Measurements from ENCODE around the gene NET1. TPM values are rescaled to one million over a fixed set of nuclear protein-coding genes. Genes with fewer than 3 reads are reported as not detected.

Gene NET1
- total RNA-seq, 1 donor from 2014 or later: 113 TPM

DNA sequence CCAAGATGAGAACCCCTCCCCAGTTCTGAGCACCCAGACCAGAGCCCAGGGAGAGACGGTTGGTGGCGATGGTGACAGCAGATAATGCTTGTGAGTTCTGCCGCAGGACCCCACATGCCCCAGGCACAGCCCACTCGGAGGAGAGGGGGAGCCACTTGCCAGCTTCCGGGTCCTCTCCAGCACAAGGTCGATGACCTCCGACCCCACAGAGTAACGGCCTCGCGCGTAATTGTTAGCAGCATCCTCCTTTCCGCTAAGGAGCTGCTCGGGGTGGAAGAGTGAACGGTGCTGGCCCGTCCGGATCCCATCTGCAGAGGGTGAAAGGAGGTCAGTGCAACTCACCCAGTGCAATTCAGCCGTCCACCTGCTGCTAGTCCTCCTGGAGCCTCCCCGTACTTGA lies 17.2 kb upstream of the NET1 start:
- Histone ChIP-seq H3K4me3 (ENCODE audit: low read depth, low read length) (no peak overlapping the region), H3K27me3 (ENCODE audit: control insufficient read depth, insufficient read depth, low read length) (no peaks in the 10 kb centered on the region), H3K36me3 (ENCODE audit: control insufficient read depth, insufficient read depth, low read length) (no peaks in the 10 kb centered on the region)
- TF ChIP-seq, protein P1, sequence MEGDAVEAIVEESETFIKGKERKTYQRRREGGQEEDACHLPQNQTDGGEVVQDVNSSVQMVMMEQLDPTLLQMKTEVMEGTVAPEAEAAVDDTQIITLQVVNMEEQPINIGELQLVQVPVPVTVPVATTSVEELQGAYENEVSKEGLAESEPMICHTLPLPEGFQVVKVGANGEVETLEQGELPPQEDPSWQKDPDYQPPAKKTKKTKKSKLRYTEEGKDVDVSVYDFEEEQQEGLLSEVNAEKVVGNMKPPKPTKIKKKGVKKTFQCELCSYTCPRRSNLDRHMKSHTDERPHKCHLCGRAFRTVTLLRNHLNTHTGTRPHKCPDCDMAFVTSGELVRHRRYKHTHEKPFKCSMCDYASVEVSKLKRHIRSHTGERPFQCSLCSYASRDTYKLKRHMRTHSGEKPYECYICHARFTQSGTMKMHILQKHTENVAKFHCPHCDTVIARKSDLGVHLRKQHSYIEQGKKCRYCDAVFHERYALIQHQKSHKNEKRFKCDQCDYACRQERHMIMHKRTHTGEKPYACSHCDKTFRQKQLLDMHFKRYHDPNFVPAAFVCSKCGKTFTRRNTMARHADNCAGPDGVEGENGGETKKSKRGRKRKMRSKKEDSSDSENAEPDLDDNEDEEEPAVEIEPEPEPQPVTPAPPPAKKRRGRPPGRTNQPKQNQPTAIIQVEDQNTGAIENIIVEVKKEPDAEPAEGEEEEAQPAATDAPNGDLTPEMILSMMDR (IDR thresholded peaks at IDR 0.05; ENCODE audit: insufficient read depth, low read length, poor library complexity, severe bottlenecking): no peak
- DNase-seq (ENCODE audit: low read depth): no peak

GRCh38 chr10:5396556-5397300 lies 15.6 kb upstream of the NET1 start:
- no peaks in the 10 kb centered on the region for H3K27me3 ChIP-seq (ENCODE audit: control insufficient read depth, insufficient read depth, low read length)
- DNase-seq (ENCODE audit: low read depth): no peak

DNA sequence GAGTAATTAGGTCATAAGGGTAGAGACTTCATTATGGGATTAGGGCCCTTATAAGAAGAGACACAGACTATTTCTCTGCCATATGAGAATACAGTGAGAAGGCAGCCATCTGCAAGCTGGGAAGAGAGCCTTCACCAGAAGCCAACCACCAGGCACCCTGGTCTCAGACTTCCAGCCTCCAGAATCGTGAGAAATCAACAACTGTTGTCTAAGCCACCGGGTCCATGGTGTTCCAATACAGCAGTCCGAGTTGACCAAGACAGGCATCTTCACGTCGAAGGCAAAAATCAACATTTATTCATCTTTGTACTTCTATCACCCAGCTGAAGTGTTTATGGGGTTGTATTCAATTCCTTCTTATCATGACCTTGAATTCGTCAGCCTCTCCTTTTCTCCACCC lies 13.0 kb upstream of the NET1 start:
- no peak for DNase-seq (ENCODE audit: low read depth)
- no peak overlapping the region for H3K4me3 ChIP-seq (ENCODE audit: low read depth, low read length)
- TF ChIP-seq, protein P1 (IDR thresholded peaks at IDR 0.05; ENCODE audit: insufficient read depth, low read length, poor library complexity, severe bottlenecking): no peak
- no peaks in the 10 kb centered on the region for H3K27me3 ChIP-seq (ENCODE audit: control insufficient read depth, insufficient read depth, low read length)
- H3K36me3 ChIP-seq (ENCODE audit: control insufficient read depth, insufficient read depth, low read length): no peaks in the 10 kb centered on the region

More at GRCh38 chr10:5396556-5397300, 15.6 kb upstream of the NET1 start:
- Histone ChIP-seq H3K4me3 (ENCODE audit: low read depth, low read length) (no peak overlapping the region), H3K36me3 (ENCODE audit: control insufficient read depth, insufficient read depth, low read length) (no peaks in the 10 kb centered on the region)
- TF ChIP-seq, protein P1 (IDR thresholded peaks at IDR 0.05; ENCODE audit: insufficient read depth, low read length, poor library complexity, severe bottlenecking): no peak

GRCh38 chr10:5400468-5401240 lies 11.7 kb upstream of the NET1 start:
- Histone ChIP-seq H3K36me3 (ENCODE audit: control insufficient read depth, insufficient read depth, low read length) (no peaks in the 10 kb centered on the region), H3K4me3 (ENCODE audit: low read depth, low read length) (no peak overlapping the region), H3K27me3 (ENCODE audit: control insufficient read depth, insufficient read depth, low read length) (no peaks in the 10 kb centered on the region)
- TF ChIP-seq, protein P1 (IDR thresholded peaks at IDR 0.05; ENCODE audit: insufficient read depth, low read length, poor library complexity, severe bottlenecking): no peak
- no peak for DNase-seq (ENCODE audit: low read depth)

DNA sequence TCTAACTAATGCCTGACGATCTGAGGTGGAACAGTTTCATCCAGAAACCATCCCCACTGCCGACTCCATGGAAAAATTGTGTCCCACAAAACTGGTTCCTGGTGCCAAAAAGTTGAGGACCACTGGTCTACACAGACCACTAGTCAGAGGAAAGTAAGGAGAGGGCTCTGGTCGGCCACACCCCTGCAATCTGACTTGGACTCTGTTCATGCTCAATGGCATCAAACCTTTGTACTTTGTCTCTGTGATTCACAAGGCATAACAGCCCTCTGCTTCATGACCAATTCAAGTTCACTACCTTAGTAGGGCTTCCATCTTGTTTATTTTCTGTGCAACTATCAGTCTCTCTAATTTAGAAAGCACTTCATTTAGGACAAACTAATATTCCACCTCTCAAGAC lies 9.6 kb upstream of the NET1 start:
- TF ChIP-seq, protein P1 (IDR thresholded peaks at IDR 0.05; ENCODE audit: insufficient read depth, low read length, poor library complexity, severe bottlenecking): no peak

More for the DNA sequence above, 9.6 kb upstream of the NET1 start:
- H3K27me3 ChIP-seq (ENCODE audit: control insufficient read depth, insufficient read depth, low read length): no peaks in the 10 kb centered on the region
- DNase-seq (ENCODE audit: low read depth): no peak
- H3K36me3 ChIP-seq (ENCODE audit: control insufficient read depth, insufficient read depth, low read length): no peaks in the 10 kb centered on the region
- no peak overlapping the region for H3K4me3 ChIP-seq (ENCODE audit: low read depth, low read length)

Data from kidney epithelial cell (primary cell).